NCI-H524 treated with DMSO at 0.1 percent for 48 hours (cell line): ENCODE results near the gene ZNF469.

Source experiments
- DNase-seq: peaks from one replicate; lab custom pipeline; 2025; lab: John Stamatoyannopoulos, UW

ZNF469 gene

GRCh38 chr16:88391144-88391850, 8.5 kb downstream of the ZNF469 start:
- DNase-seq: no peak

- DNase-seq: no peak
Measured at GRCh38 chr16:88392111-88392510, 9.4 kb downstream of the ZNF469 start.

- no peak for DNase-seq
Measured at GRCh38 chr16:88392616-88393015, 9.9 kb downstream of the ZNF469 start.

GRCh38 chr16:88393034-88393433, 10.3 kb downstream of the ZNF469 start:
- DNase-seq: no peak

- DNase-seq: no peak
Measured at GRCh38 chr16:88393571-88393970, 10.8 kb downstream of the ZNF469 start.

GRCh38 chr16:88394426-88394825, 11.7 kb downstream of the ZNF469 start:
- no peak for DNase-seq

GRCh38 chr16:88395669-88396584, 13.2 kb downstream of the ZNF469 start:
- DNase-seq: no peak

GRCh38 chr16:88398170-88398873, 15.6 kb downstream of the ZNF469 start:
- no peak for DNase-seq

GRCh38 chr16:88398874-88399178, 16.1 kb downstream of the ZNF469 start:
- no peak for DNase-seq

- DNase-seq: no peak
Measured at GRCh38 chr16:88400186-88400585, 17.4 kb downstream of the ZNF469 start.

- no peak for DNase-seq
Measured at GRCh38 chr16:88401604-88402246, 19.0 kb downstream of the ZNF469 start.

GRCh38 chr16:88402551-88403240, 19.9 kb downstream of the ZNF469 start:
- DNase-seq: no peak

- no peak for DNase-seq
Measured at GRCh38 chr16:88403794-88404581, 21.2 kb downstream of the ZNF469 start.

- DNase-seq: no peak
Measured at GRCh38 chr16:88404769-88405168, 22.0 kb downstream of the ZNF469 start.

- DNase-seq: no peak
Measured at GRCh38 chr16:88405216-88406060, 22.7 kb downstream of the ZNF469 start.

- no peak for DNase-seq
Measured at GRCh38 chr16:88406096-88407041, 23.6 kb downstream of the ZNF469 start.

- no peak for DNase-seq
Measured at GRCh38 chr16:88407042-88407420, 24.3 kb downstream of the ZNF469 start.

- DNase-seq: no peak
Measured at GRCh38 chr16:88407807-88408206, 25.0 kb downstream of the ZNF469 start.
